ENCODE data around the gene SH3RF3. TPM values are rescaled to one million over a fixed set of nuclear protein-coding genes. Genes with fewer than 3 reads are reported as not detected.
A peak's percentile ranks its signal among the peaks of the same experiment; 100 is the strongest.

The SH3RF3 gene
- total and polyA plus RNA-seq, 10 of the 15 experiments (the other 5 are each of a cell fraction or from before 2014, with no cell fraction given) = 0.08 to 8.8 (median 2.3) TPM

GRCh38 chr2:109513749-109514588 is 385.0 kb downstream of the SH3RF3 start (continued):
- TF ChIP-seq BCLAF1 (IDR thresholded peaks at IDR 0.05) (no peak), NRF1 (conservative IDR thresholded peaks at IDR 0.05; ENCODE audit: low read depth, low read length) (no peak), MTA3 (IDR thresholded peaks at IDR 0.05; ENCODE audit: borderline replicate concordance, low read length) (no peak), TARDBP (IDR thresholded peaks at IDR 0.05; ENCODE audit: borderline replicate concordance) (no peak; the same call in 1 of the 2 replicates), NKRF (conservative IDR thresholded peaks at IDR 0.05) (no peak; the same call in 1 of the 2 replicates), RB1 (IDR thresholded peaks at IDR 0.05; ENCODE audit: borderline replicate concordance) (no peak), CREM (IDR thresholded peaks at IDR 0.05; ENCODE audit: low read depth) (peak; percentile 81; the same call in 1 of the 2 replicates)

Data from GM12878 (cell line).